ENCODE results near the gene PLPP4.

PLPP4 gene

GRCh38 chr10:120613180-120613579 lies 156.2 kb downstream of the PLPP4 start:
- no peak for DNase-seq

- no peak for DNase-seq
Measured at GRCh38 chr10:120614680-120615079, 157.7 kb downstream of the PLPP4 start.

DNA sequence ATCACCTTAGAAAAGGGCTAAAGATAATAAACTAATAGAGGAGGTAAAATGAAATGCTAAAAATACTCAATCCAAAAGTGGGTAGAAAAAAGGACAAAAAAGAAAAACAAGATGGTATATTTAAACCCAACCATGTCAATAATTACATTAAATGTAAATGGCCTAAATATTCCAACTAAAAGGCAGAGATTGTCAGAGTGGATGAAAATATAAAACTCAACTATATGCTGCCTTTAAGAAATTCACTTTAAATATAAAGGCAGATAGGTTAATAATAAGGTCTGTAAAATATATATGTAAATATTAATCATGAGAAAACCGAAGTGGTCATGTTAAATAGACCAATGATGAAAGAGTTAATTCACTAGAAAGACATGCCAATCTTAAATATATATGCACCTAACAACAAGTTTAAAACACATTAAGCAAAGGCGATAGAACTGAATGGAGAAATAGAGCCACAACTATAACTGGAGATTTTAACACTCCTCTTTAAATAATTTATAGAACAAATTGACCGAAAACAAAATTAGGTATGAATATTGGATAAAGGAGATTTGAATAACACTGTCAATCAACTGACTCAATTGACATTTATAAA lies 159.4 kb downstream of the PLPP4 start:
- DNase-seq, result no peak

- no peak for DNase-seq
Measured at GRCh38 chr10:120628197-120628596, 171.2 kb downstream of the PLPP4 start.

DNA sequence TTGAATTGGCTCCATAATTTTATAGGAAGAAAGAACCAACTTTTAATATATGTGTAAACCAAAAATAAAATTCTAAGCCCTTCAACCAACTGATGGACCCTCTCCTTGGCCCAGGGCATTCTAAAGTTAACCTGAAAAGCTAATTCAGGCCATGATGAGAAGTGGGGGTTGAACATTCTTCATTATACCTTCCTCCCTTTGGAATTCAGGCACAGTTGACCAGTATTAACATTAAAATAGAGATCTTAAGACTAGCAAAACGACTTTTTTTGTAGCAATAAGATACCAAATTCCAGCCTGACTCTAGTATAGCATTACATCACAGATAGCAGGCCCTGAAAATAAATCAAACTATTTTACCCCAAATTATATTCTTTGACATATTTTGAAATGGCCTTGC lies 173.2 kb downstream of the PLPP4 start:
- DNase-seq, result no peak

- no peak for DNase-seq
Measured at GRCh38 chr10:120632047-120632446, 175.0 kb downstream of the PLPP4 start.

DNA sequence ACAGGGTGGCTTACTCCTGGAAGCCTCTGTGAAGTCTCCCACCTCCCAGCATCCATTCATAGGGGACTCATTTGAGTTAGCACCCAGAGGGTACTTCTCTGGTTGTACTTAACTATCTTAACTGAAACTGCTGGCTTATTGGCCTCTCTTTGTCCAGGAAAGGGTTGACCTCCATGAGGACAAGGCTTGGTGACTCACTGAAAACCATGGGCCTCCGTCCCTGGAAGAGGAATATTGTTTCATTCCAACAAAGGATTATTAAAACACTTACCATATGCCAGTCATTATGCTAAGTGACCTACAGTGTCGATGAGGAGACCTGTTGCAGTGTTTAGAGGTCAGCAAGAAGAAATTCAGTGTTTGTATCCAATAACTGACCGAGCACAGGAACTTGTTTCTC lies 175.9 kb downstream of the PLPP4 start:
- no peak for DNase-seq

DNA sequence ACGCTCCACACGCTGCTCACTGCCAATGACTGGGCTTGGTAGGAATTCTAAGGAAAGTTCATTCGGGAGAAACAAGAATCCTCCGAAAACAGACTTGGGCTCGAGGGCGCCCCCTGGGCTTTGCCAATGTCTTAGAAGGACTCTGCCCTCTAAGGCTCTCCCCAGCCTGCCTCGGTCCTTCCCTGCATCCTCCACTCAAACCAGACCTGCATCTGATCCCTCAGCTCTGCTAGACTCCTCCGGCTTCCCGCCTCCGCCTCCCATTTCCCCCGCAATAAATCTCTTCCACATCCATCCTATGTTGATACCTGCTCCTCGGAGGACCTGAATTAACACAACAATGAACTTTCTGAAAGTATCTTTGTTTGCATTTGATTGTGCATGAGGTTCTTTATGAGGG lies 177.6 kb downstream of the PLPP4 start:
- DNase-seq, result peak; percentile 24

Data from stimulated activated CD8-positive, alpha-beta memory T cell treated with anti-CD3 and anti-CD28 coated beads, Interleukin-4, amount 100 ng/mL, for 48 hours (primary cell).